GM21367 (cell line): Measurements from ENCODE around the gene STK17B.

Source experiments
- ATAC-seq: cut with Tn5 transposase; IDR thresholded peaks from one replicate; pipeline ENCODE4 v1.9.1; 2021; ENCODE audit not compliant: unreplicated experiment

STK17B gene

GRCh38 chr2:196184921-196185320 lies 13.5 kb upstream of the STK17B start:
- ATAC-seq = no peak

- ATAC-seq = no peak
Observed at GRCh38 chr2:196183528-196184231, 12.3 kb upstream of the STK17B start.

- ATAC-seq = peak; percentile 11
Observed at GRCh38 chr2:196183172-196183473, 11.7 kb upstream of the STK17B start.

GRCh38 chr2:196182439-196183171 lies 11.2 kb upstream of the STK17B start:
- ATAC-seq = peak; percentile 81

- ATAC-seq = no peak
Observed at GRCh38 chr2:196181484-196181883, 10.1 kb upstream of the STK17B start.

- ATAC-seq = no peak
Observed at GRCh38 chr2:196177124-196177523, 5.7 kb upstream of the STK17B start.

GRCh38 chr2:196176142-196176738 lies 4.9 kb upstream of the STK17B start:
- ATAC-seq = peak; percentile 66

- no peak for ATAC-seq
Observed at GRCh38 chr2:196174404-196174803, 3.0 kb upstream of the STK17B start.

GRCh38 chr2:196173505-196173904 lies 2.1 kb upstream of the STK17B start:
- no peak for ATAC-seq

GRCh38 chr2:196172951-196173350 lies 1.6 kb upstream of the STK17B start:
- ATAC-seq = no peak

- no peak for ATAC-seq
Observed at GRCh38 chr2:196171946-196172345, 568 bp upstream of the STK17B start.

- no peak for ATAC-seq
Observed at GRCh38 chr2:196170606-196171247, 651 bp downstream of the STK17B start.

GRCh38 chr2:196170213-196170605 lies 1.2 kb downstream of the STK17B start:
- peak; percentile 27 for ATAC-seq

- ATAC-seq = no peak
Observed at GRCh38 chr2:196169516-196169915, 1.9 kb downstream of the STK17B start.

GRCh38 chr2:196168181-196168580 lies 3.2 kb downstream of the STK17B start:
- ATAC-seq = no peak

- no peak for ATAC-seq
Observed at GRCh38 chr2:196167666-196168065, 3.7 kb downstream of the STK17B start.

GRCh38 chr2:196166876-196167275 lies 4.5 kb downstream of the STK17B start:
- ATAC-seq = no peak

GRCh38 chr2:196165016-196165415 lies 6.4 kb downstream of the STK17B start:
- ATAC-seq = no peak

- no peak for ATAC-seq
Observed at GRCh38 chr2:196163285-196163684, 8.1 kb downstream of the STK17B start.

GRCh38 chr2:196162586-196163175 lies 8.7 kb downstream of the STK17B start:
- ATAC-seq = no peak

GRCh38 chr2:196160946-196161345 lies 10.4 kb downstream of the STK17B start:
- ATAC-seq = no peak
